ENCODE results near the gene UGGT2. TPM values are rescaled to one million over a fixed set of nuclear protein-coding genes. Genes with fewer than 3 reads are reported as not detected.

UGGT2 gene
- total and polyA plus RNA-seq, 2 of the 13 experiments (the other 11 are each of a cell fraction or from before 2014, with no cell fraction given): 13.2 to 27.1 TPM

DNA sequence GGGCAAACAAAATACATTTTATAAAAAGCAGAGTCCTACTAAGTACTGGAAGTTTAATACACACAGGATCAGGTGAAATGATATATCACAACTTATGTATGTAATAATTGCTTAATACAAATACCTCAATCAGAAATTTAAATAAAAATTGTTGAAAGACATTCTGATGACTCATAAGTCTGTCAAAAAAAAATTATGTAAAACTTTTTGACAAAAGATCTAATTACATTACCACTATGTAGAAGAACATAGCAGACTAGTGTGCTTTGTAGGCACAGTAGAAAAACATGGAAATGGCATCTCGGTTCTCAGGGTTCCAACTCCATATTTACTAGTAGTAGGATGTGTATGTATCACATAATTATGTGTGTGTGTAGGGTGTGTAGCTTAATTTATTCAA lies 220.1 kb downstream of the UGGT2 start (continued):
- TF ChIP-seq, protein P1, sequence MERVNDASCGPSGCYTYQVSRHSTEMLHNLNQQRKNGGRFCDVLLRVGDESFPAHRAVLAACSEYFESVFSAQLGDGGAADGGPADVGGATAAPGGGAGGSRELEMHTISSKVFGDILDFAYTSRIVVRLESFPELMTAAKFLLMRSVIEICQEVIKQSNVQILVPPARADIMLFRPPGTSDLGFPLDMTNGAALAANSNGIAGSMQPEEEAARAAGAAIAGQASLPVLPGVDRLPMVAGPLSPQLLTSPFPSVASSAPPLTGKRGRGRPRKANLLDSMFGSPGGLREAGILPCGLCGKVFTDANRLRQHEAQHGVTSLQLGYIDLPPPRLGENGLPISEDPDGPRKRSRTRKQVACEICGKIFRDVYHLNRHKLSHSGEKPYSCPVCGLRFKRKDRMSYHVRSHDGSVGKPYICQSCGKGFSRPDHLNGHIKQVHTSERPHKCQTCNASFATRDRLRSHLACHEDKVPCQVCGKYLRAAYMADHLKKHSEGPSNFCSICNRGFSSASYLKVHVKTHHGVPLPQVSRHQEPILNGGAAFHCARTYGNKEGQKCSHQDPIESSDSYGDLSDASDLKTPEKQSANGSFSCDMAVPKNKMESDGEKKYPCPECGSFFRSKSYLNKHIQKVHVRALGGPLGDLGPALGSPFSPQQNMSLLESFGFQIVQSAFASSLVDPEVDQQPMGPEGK (CRISPR knock-in tag; IDR thresholded peaks at IDR 0.05): no peak
- no peak for TF ChIP-seq HNF4A (CRISPR knock-in tag; IDR thresholded peaks at IDR 0.05)

DNA sequence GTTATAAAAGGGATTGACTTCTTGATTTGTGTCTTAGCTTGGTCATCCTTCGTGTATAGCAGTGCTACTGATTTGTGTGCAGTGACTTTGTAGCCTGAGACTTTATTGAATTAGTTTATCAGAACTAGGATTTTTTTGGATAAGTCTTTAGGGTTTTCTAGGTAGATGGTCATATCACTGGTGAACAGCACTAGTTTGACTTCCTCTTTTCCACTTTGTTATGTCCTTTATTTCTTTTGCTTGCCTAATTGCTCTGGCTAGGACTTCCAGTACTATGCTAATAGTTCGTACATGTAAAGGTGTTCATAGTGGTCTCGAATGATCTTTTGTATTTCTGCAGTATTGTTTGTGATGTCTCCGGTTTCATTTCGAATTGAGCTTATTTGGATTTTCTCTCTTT lies 230.9 kb downstream of the UGGT2 start:
- ChIA-PET CTCF (ENCODE audit: low intra/inter-chr PET ratio, low total read pairs) (no interaction called here), POLR2A (no interaction called here)
- Histone ChIP-seq H3K27ac (ENCODE audit: extremely low read length, insufficient read depth, low read length) (no peak overlapping the region), H3K4me3 (replicated peaks in 1 of 3; ENCODE audit: insufficient read depth in 1 of 3, low read depth in 2 of 3, low read length in 3 of 3) (no peak overlapping the region), H4K20me1 (ENCODE audit: insufficient read depth, low read length) (no peaks in the 10 kb centered on the region), H2AFZ (ENCODE audit: low read length) (no peak overlapping the region), H3K36me3 (replicated peaks in 1 of 2; ENCODE audit: control insufficient read depth in 1 of 2, insufficient read depth in 2 of 2, low read length in 2 of 2) (peaks cover 4 to 8% of the 10 kb centered on the region in 2 experiments; a peak in 4 of 5 replicates), H3K79me2 (ENCODE audit: insufficient read depth, low read length) (no peaks in the 10 kb centered on the region), H3K4me1 (ENCODE audit: insufficient read depth, low read length) (no peaks in the 10 kb centered on the region), H3K9me3 (ENCODE audit: low read length) (no peaks in the 10 kb centered on the region), H3K27me3 (ENCODE audit: control insufficient read depth in 1 of 2, insufficient read depth in 2 of 2, low read length in 2 of 2) (no peaks in the 10 kb centered on the region), H3K4me2 (ENCODE audit: low read depth, low read length) (no peak overlapping the region), H3K9ac (ENCODE audit: insufficient read depth, low read depth, low read length) (no peak overlapping the region)
- BruUV-seq (replicated peaks): no TSS peak
- FAIRE-seq (no peak), ATAC-seq (no peak), DNase-seq (ENCODE audit: low spot score) (no peak)
- 98% methylated on average over 5 of the region's 5 CpGs for WGBS (ENCODE audit: low lambda C conversion rate)
- intact Hi-C loops (cut with micrococcal nuclease; ENCODE audit: unreplicated experiment) (no loop called here), in situ Hi-C loops (cut with HindIII; ENCODE audit: extremely low pct_ligation_motif_present, low pct_unique_long_range_greater_than_20kb) (no loop called here)
- TF ChIP-seq ZFX (CRISPR knock-in tag; IDR thresholded peaks at IDR 0.05; ENCODE audit: low read depth) (no peak), ZNF326 (CRISPR knock-in tag; IDR thresholded peaks at IDR 0.05; ENCODE audit: borderline replicate concordance) (no peak), ISX (CRISPR knock-in tag; conservative IDR thresholded peaks at IDR 0.05) (no peak), EZH2 (conservative IDR thresholded peaks at IDR 0.05; ENCODE audit: low read depth, low read length) (no peak), MYC (CRISPR knock-in tag; IDR thresholded peaks at IDR 0.05; ENCODE audit: borderline replicate concordance) (no peak), MED8 (CRISPR knock-in tag; IDR thresholded peaks at IDR 0.05; ENCODE audit: insufficient replicate concordance) (no peak), ARNTL (CRISPR knock-in tag; IDR thresholded peaks at IDR 0.05) (no peak), KDM4B (CRISPR knock-in tag; IDR thresholded peaks at IDR 0.05) (no peak), TARDBP (CRISPR knock-in tag; IDR thresholded peaks at IDR 0.05) (no peak), KLF9 (CRISPR knock-in tag; IDR thresholded peaks at IDR 0.05; ENCODE audit: low read depth) (no peak), ZBTB38 (CRISPR knock-in tag; IDR thresholded peaks at IDR 0.05) (no peak), CBFB (CRISPR knock-in tag; IDR thresholded peaks at IDR 0.05) (no peak)
- TF ChIP-seq, protein P2, sequence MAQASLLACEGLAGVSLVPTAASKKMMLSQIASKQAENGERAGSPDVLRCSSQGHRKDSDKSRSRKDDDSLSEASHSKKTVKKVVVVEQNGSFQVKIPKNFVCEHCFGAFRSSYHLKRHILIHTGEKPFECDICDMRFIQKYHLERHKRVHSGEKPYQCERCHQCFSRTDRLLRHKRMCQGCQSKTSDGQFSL (CRISPR knock-in tag; IDR thresholded peaks at IDR 0.05): no peak
